Fibroblast of lung (primary cell): ENCODE measurements around the gene COL24A1.

Experiments used
- EZH2 ChIP-seq: IDR thresholded peaks from 2 replicates; pipeline ENCODE4 v1.5.1; 2012; ENCODE audit warnings: low read length, control low read depth, mild to moderate bottlenecking; ENCODE audit errors: missing control alignments
- TF ChIP-seq, protein P1 (sequence below), 2 donors: IDR thresholded peaks in 1 of 2; conservative IDR thresholded peaks in 1 of 2; 1 replicate in 1 of 2; 2 replicates in 1 of 2; pipeline ENCODE4 v1.5.1; 2011 to 2012; ENCODE audit warnings: low read length in 2 of 2, control low read depth in 1 of 2, inconsistent platforms in 1 of 2, low read depth in 1 of 2, mild to moderate bottlenecking in 1 of 2

DNA sequence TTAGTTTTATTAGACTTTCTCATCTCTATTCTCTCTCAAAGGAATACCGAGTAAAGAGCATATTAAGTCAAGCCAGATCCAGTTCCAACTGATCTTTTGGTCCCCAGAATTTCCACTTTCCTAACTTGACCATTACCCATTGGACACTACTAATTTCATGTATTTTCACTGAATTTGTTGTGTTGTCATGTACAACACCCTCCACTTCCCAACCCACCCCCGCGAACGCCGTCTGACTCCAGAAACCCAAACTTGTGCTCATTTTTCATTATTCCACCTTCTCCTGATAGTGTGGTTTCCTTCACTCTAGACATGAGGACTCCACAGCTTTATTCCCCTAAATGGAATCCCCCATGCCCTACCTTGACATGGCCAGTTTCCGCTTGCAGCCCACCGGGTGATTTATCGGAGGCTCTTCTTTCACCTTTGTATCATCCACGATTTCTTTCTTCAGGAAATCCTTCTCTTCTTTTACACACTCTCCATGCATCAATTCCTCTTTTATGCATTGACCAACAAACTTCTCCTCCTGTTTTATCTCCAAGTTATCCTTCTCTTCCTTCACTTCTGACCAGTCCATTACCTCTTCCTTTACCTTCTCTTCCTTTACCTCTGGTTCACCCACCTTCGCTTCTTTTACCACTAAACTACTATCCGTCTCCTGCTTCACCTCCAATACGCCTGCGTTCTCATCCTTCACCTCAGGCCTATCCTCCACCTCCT, 449.1 kb downstream of the COL24A1 start:
- no peak for TF ChIP-seq EZH2
- TF ChIP-seq, protein P1, sequence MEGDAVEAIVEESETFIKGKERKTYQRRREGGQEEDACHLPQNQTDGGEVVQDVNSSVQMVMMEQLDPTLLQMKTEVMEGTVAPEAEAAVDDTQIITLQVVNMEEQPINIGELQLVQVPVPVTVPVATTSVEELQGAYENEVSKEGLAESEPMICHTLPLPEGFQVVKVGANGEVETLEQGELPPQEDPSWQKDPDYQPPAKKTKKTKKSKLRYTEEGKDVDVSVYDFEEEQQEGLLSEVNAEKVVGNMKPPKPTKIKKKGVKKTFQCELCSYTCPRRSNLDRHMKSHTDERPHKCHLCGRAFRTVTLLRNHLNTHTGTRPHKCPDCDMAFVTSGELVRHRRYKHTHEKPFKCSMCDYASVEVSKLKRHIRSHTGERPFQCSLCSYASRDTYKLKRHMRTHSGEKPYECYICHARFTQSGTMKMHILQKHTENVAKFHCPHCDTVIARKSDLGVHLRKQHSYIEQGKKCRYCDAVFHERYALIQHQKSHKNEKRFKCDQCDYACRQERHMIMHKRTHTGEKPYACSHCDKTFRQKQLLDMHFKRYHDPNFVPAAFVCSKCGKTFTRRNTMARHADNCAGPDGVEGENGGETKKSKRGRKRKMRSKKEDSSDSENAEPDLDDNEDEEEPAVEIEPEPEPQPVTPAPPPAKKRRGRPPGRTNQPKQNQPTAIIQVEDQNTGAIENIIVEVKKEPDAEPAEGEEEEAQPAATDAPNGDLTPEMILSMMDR (conservative IDR thresholded peaks at IDR 0.05 in 1 of 2, IDR thresholded peaks at IDR 0.05 in 1 of 2; ENCODE audit: low read depth in 1 of 2, low read length in 2 of 2): no peak
